K562 (cell line): Measurements from ENCODE around the gene MTMR12. TPM values are rescaled to one million over a fixed set of nuclear protein-coding genes. Genes with fewer than 3 reads are reported as not detected.

Experiments
- CBFA2T2 ChIP-seq: fragments of 450-650 bp; conservative IDR thresholded peaks from 2 replicates; pipeline ENCODE4 v1.6.1; 2017; ENCODE audit warnings: mild to moderate bottlenecking
- FOSL1 ChIP-seq: fragments of 200-800 bp; sonication (Bioruptor generic); conservative IDR thresholded peaks from 2 replicates; pipeline ENCODE4 v1.6.1; 2016; ENCODE audit warnings: missing genetic modification characterization, missing compliant biosample characterization
- GABPB2 ChIP-seq: fragments of 250-450 bp; sonication (Bioruptor Pico); conservative IDR thresholded peaks from 2 replicates; pipeline ENCODE4 v1.5.1; 2021; ENCODE audit warnings: mild to moderate bottlenecking
- GATA2 ChIP-seq: sonication (generic); formaldehyde crosslinking; IDR thresholded peaks from 2 replicates; pipeline ENCODE4 v1.4.0; 2020; ENCODE audit warnings: mild to moderate bottlenecking, missing genetic modification reagents
- JUNB ChIP-seq: fragments of 450-650 bp; formaldehyde crosslinking; conservative IDR thresholded peaks from 2 replicates; pipeline ENCODE4 v1.4.0; 2020; ENCODE audit warnings: mild to moderate bottlenecking
- LEF1 ChIP-seq: fragments of 450-650 bp; IDR thresholded peaks from 2 replicates; pipeline ENCODE4 v1.6.1; 2016; ENCODE audit warnings: mild to moderate bottlenecking
- NR0B1 ChIP-seq: fragments of 450-650 bp; IDR thresholded peaks from one replicate; pipeline ENCODE4 v1.6.1; 2018; ENCODE audit warnings: mild to moderate bottlenecking, moderate library complexity; ENCODE audit not compliant: partially characterized antibody
- PHB2 ChIP-seq: fragments of 450-650 bp; IDR thresholded peaks from 2 replicates; pipeline ENCODE4 v1.6.1; 2017; ENCODE audit warnings: low read depth
- PKNOX1 ChIP-seq: fragments of 450-650 bp; IDR thresholded peaks from 2 replicates; pipeline ENCODE4 v1.6.1; 2016
- RBM22 ChIP-seq: fragments of 200-400 bp; formaldehyde crosslinking; IDR thresholded peaks from 2 replicates; pipeline ENCODE4 v1.6.1; 2018; ENCODE audit warnings: low read length, low read depth; ENCODE audit not compliant: poor library complexity, severe bottlenecking
- RCOR1 ChIP-seq, 2 experiments: IDR thresholded peaks; 2 replicates each; pipeline ENCODE4 v1.6.1; 2012; ENCODE audit warnings: low read depth in 2 of 2, low read length in 2 of 2, borderline replicate concordance in 1 of 2, improper control_type of control experiment in 1 of 2
- ZNF12 ChIP-seq: sonication (generic); formaldehyde crosslinking; IDR thresholded peaks from 2 replicates; pipeline ENCODE4 v1.4.0; 2020; ENCODE audit warnings: mild to moderate bottlenecking, missing genetic modification reagents
- ZNF445 ChIP-seq: fragments of 250-450 bp; sonication (Bioruptor Pico); IDR thresholded peaks from 2 replicates; pipeline ENCODE4 v1.4.0; 2020; ENCODE audit warnings: low read depth, mild to moderate bottlenecking, moderate library complexity
- ZNF551 ChIP-seq: fragments of 250-450 bp; sonication (Bioruptor Pico); IDR thresholded peaks from 2 replicates; pipeline ENCODE4 v1.5.0; 2021; ENCODE audit warnings: mild to moderate bottlenecking, moderate library complexity
- ZNF79 ChIP-seq: fragments of 250-450 bp; sonication (Bioruptor Pico); IDR thresholded peaks from 2 replicates; pipeline ENCODE4 v1.4.0; 2020; ENCODE audit warnings: low read depth, mild to moderate bottlenecking, moderate library complexity
- polyA plus RNA-seq, 8 experiments: library from polyadenylated mRNA; depleted of rRNA in 4 of 8; stranded (reverse) in 5 of 8; unstranded in 3 of 8; fragments of >200 nt; fragmentation: Nextera tagmentation in 2 of 8; fragmentation: Illumina TruSeq in 1 of 8; extraction: Ambion mirVana in 2 of 8; extraction: Trizol in 1 of 8; gene quantifications; 2 replicates each; pipeline versions ENCODE4 v1.2.1 to v1.2.3, GENCODE V29; 2011 to 2014; ENCODE audit warnings: inconsistent platforms in 1 of 8, missing spikeins in 1 of 8
- total RNA-seq, 7 experiments: library from RNA; depleted of rRNA in 6 of 7; stranded (reverse); fragments of >200 nt in 6 of 7; fragmentation: Illumina TruSeq in 2 of 7; extraction: Trizol in 2 of 7; gene quantifications; 2 replicates each; pipeline versions ENCODE4 v1.2.1 to v1.2.3, GENCODE V29; 2011 to 2021; ENCODE audit warnings: low replicate concordance in 1 of 7
- TF ChIP-seq, protein P1 (sequence below): fragments of 450-650 bp; conservative IDR thresholded peaks from 2 replicates; pipeline ENCODE4 v1.6.1; 2016; ENCODE audit warnings: missing genetic modification characterization, low read depth, mild to moderate bottlenecking, missing compliant biosample characterization, moderate library complexity
- TF ChIP-seq, protein P2 (sequence below): sonication (generic); formaldehyde crosslinking; IDR thresholded peaks from 2 replicates; pipeline ENCODE4 v1.8.1; 2023; ENCODE audit warnings: mild to moderate bottlenecking, missing genetic modification reagents
- TF ChIP-seq, protein P3 (sequence below), 2 experiments: IDR thresholded peaks; 2 replicates each; pipeline ENCODE4 v1.6.1; 2012; ENCODE audit warnings: improper control_type of control experiment in 2 of 2, low read depth in 2 of 2, low read length in 2 of 2, borderline replicate concordance in 1 of 2

Gene MTMR12
- total and polyA plus RNA-seq, 9 of the 15 experiments (the other 6 are each of a cell fraction or from before 2014, with no cell fraction given) = 4.0 to 28.7 (median 17.1) TPM

DNA sequence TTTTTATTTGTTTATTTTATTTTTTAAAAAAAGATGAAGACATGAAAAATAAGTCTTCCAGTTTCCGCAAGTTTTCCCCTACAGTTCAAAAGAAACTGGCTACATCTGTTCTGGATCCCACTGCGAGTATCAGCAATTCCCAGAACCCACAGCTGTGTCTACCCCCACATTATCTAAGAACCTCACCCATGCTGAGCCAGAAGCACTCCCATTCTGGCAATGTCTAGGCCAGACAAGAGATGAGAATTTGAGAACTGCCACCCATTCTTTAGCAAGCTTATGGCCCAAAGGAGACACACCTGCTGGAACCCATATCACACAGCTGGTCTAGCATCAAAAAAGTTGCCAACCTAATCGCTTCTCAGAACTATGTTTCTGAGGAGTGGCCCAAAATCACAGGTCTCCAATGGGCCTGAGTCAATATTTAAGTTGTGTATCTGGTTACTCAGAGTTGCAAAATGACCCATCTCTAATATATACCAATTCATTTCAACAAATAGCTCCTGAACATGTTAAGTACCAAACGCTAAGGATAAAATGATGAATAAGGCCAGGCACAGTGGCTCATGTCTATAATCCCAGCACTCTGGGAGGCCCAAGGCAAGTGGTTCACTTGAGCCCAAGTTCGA is 27.1 kb downstream of the MTMR12 start (continued):
- TF ChIP-seq, protein P1, sequence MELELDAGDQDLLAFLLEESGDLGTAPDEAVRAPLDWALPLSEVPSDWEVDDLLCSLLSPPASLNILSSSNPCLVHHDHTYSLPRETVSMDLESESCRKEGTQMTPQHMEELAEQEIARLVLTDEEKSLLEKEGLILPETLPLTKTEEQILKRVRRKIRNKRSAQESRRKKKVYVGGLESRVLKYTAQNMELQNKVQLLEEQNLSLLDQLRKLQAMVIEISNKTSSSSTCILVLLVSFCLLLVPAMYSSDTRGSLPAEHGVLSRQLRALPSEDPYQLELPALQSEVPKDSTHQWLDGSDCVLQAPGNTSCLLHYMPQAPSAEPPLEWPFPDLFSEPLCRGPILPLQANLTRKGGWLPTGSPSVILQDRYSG (tag) = no peak
- TF ChIP-seq, protein P2, sequence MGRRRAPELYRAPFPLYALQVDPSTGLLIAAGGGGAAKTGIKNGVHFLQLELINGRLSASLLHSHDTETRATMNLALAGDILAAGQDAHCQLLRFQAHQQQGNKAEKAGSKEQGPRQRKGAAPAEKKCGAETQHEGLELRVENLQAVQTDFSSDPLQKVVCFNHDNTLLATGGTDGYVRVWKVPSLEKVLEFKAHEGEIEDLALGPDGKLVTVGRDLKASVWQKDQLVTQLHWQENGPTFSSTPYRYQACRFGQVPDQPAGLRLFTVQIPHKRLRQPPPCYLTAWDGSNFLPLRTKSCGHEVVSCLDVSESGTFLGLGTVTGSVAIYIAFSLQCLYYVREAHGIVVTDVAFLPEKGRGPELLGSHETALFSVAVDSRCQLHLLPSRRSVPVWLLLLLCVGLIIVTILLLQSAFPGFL (CRISPR knock-in tag) = no peak
- no peak for TF ChIP-seq JUNB (CRISPR knock-in tag)
- TF ChIP-seq ZNF12 = no peak
- TF ChIP-seq RCOR1 (IDR thresholded peaks at IDR 0.05; ENCODE audit: borderline replicate concordance in 1 of 2, low read depth in 2 of 2, low read length in 2 of 2) = peak; percentile 54 to 65; a peak in 2 of 4 replicates
- no peak for TF ChIP-seq ZNF551 (CRISPR knock-in tag)
- no peak for TF ChIP-seq ZNF445 (CRISPR knock-in tag)
- TF ChIP-seq PHB2 = 0 out of 2 replicates have a peak, but pooled peaks have one; percentile 54
- TF ChIP-seq LEF1 = 0 out of 2 replicates have a peak, but pooled peaks have one; percentile 32
- no peak for TF ChIP-seq ZNF79
- no peak for TF ChIP-seq NR0B1
- TF ChIP-seq PKNOX1 = no peak
- no peak for TF ChIP-seq RBM22
- peak; percentile 36; the same call in 1 of the 2 replicates for TF ChIP-seq GATA2 (CRISPR knock-in tag)
- TF ChIP-seq GABPB2 = no peak
- TF ChIP-seq FOSL1 = no peak
- TF ChIP-seq, protein P3, sequence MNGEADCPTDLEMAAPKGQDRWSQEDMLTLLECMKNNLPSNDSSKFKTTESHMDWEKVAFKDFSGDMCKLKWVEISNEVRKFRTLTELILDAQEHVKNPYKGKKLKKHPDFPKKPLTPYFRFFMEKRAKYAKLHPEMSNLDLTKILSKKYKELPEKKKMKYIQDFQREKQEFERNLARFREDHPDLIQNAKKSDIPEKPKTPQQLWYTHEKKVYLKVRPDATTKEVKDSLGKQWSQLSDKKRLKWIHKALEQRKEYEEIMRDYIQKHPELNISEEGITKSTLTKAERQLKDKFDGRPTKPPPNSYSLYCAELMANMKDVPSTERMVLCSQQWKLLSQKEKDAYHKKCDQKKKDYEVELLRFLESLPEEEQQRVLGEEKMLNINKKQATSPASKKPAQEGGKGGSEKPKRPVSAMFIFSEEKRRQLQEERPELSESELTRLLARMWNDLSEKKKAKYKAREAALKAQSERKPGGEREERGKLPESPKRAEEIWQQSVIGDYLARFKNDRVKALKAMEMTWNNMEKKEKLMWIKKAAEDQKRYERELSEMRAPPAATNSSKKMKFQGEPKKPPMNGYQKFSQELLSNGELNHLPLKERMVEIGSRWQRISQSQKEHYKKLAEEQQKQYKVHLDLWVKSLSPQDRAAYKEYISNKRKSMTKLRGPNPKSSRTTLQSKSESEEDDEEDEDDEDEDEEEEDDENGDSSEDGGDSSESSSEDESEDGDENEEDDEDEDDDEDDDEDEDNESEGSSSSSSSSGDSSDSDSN (IDR thresholded peaks at IDR 0.05; ENCODE audit: borderline replicate concordance in 1 of 2, low read depth in 2 of 2, low read length in 2 of 2) = no peak
- TF ChIP-seq CBFA2T2 = peak; percentile 95
